Mononuclear cell (primary cell): Measurements from ENCODE around the gene CPA1. TPM values are rescaled to one million over a fixed set of nuclear protein-coding genes. Genes with fewer than 3 reads are reported as not detected.

ENCODE experiments used
- H3K27me3 ChIP-seq: 2 replicates; pipeline ENCODE4 v1.6.0; 2011; ENCODE audit warnings: low read length, control low read depth; ENCODE audit not compliant: insufficient read depth
- H3K4me1 ChIP-seq: 2 replicates; pipeline ENCODE4 v1.5.1; 2011; ENCODE audit warnings: mild to moderate bottlenecking, low read length, control low read depth; ENCODE audit not compliant: insufficient read depth
- H3K4me3 ChIP-seq: 2 replicates; pipeline ENCODE4 v1.5.1; 2011; ENCODE audit warnings: mild to moderate bottlenecking, low read length, moderate library complexity
- H3K9me3 ChIP-seq: 2 replicates; pipeline ENCODE4 v1.5.1; 2011; ENCODE audit warnings: low read depth, mild to moderate bottlenecking, control low read depth, low read length
- total RNA-seq: library from RNA; depleted of rRNA; stranded (reverse); fragments of >200 nt; gene quantifications from one replicate; pipeline ENCODE4 v1.2.3, GENCODE V29; 2012

The CPA1 gene
- not detected for total RNA-seq

DNA sequence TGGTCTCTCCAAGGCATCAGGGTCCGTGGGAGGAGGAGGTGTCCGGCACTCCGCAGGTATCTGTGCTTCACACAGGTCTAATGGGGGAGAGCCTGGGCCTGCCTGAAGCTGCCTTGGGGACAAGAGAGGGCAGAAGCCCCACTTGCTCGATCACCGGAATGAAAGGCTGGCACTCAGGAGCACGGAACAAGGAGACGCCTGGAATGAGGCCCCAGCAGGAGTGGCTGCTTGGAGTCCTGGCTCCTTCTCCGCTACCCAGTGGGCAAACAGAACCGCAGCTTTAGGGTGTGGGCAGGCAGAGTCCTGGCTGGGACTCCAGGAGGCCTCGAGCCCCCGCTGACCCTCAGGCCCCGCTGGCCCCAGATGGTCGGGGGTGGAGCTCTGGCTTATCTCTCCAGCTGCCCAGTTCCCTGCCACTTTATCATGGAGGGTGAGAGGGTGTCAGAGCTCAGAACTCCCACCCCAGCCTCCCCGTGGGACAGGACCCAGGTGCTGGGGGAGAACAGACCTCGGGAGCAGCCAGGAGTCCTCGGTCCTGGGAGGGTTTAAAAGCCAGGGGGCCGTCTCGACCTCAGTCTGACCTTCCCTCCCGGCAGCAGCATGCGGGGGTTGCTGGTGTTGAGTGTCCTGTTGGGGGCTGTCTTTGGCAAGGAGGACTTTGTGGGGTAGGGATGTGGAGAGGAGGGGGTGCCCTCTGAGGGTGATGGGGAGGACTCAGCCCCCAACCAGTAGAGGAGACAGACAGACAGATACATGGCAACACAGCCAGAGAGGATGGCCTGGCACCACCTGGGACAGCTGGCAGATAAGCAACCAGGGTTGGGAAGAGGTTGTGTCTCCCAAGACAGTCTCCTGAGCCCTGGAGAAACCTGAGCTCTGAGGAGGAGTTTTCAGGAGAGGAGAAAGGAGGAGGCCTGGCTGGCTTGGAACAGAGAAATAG, at the start of gene CPA1:
Gene CPA1 (plus strand): TSS at position 574 of the 940 bp plus-strand sequence. CDS start 27 bp downstream, at position 601.
- no peaks in the 10 kb centered on the region for H3K27me3 ChIP-seq

GRCh38 chr7:130332259-130333053, 47.8 kb upstream of the CPA1 start:
- Histone ChIP-seq H3K4me1 (no peaks in the 10 kb centered on the region), H3K4me3 (no peak overlapping the region), H3K9me3 (no peaks in the 10 kb centered on the region), H3K27me3 (no peaks in the 10 kb centered on the region)

More for the DNA sequence above, at the start of gene CPA1:
- H3K4me1 ChIP-seq: peaks cover 8% of the 10 kb centered on the region
- H3K4me3 ChIP-seq: no peak within 1 kb of the TSS
- H3K9me3 ChIP-seq: no peaks in the 10 kb centered on the region

GRCh38 chr7:130333832-130334231, 46.5 kb upstream of the CPA1 start:
- no peaks in the 10 kb centered on the region for H3K27me3 ChIP-seq
- H3K9me3 ChIP-seq: no peaks in the 10 kb centered on the region
- H3K4me3 ChIP-seq: no peak overlapping the region
- no peaks in the 10 kb centered on the region for H3K4me1 ChIP-seq

GRCh38 chr7:130334274-130334673, 46.0 kb upstream of the CPA1 start:
- Histone ChIP-seq H3K27me3 (no peaks in the 10 kb centered on the region), H3K9me3 (no peaks in the 10 kb centered on the region), H3K4me1 (no peaks in the 10 kb centered on the region), H3K4me3 (no peak overlapping the region)

DNA sequence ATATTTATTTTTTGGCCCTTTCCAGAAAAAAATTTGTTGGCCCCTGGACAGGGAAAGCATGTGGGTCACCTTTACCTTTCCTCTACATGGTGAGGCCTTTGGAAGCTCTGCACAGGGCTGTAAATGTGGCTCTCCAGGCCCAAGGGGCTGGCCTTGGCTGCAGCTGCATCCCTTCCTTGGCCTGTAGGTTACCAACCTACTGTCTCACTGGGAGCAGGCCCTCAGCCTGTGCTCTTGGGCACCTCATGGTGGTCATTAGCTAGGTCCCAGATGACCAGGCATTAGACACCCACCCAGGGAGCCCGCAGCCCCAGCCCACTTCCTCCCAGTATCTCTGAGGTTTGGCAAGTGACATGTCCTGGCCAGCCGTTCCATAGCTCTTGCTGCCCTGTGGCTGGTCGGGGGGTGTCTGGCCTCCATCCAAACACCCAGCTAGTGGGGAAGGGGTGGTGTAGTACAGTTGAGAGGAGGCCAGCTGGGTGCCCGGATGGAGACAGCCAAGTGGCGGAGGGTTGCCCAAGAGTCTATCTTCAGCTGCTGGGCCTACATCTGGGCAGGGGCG, 42.8 kb upstream of the CPA1 start:
- Histone ChIP-seq H3K4me1 (no peaks in the 10 kb centered on the region), H3K27me3 (no peaks in the 10 kb centered on the region), H3K4me3 (no peak overlapping the region)

GRCh38 chr7:130338233-130338632, 42.1 kb upstream of the CPA1 start:
- H3K9me3 ChIP-seq: no peaks in the 10 kb centered on the region
- H3K4me1 ChIP-seq: no peaks in the 10 kb centered on the region
- H3K27me3 ChIP-seq: no peaks in the 10 kb centered on the region
- H3K4me3 ChIP-seq: no peak overlapping the region

More for the DNA sequence above, 42.8 kb upstream of the CPA1 start:
- no peaks in the 10 kb centered on the region for H3K9me3 ChIP-seq

GRCh38 chr7:130341882-130342281, 38.4 kb upstream of the CPA1 start:
- H3K4me1 ChIP-seq: no peaks in the 10 kb centered on the region
- H3K9me3 ChIP-seq: no peaks in the 10 kb centered on the region
- H3K27me3 ChIP-seq: no peaks in the 10 kb centered on the region
- H3K4me3 ChIP-seq: no peak overlapping the region

- no peaks in the 10 kb centered on the region for H3K9me3 ChIP-seq
- no peak overlapping the region for H3K4me3 ChIP-seq
- no peaks in the 10 kb centered on the region for H3K4me1 ChIP-seq
- no peaks in the 10 kb centered on the region for H3K27me3 ChIP-seq
Measured at GRCh38 chr7:130342701-130343380, 37.5 kb upstream of the CPA1 start.

DNA sequence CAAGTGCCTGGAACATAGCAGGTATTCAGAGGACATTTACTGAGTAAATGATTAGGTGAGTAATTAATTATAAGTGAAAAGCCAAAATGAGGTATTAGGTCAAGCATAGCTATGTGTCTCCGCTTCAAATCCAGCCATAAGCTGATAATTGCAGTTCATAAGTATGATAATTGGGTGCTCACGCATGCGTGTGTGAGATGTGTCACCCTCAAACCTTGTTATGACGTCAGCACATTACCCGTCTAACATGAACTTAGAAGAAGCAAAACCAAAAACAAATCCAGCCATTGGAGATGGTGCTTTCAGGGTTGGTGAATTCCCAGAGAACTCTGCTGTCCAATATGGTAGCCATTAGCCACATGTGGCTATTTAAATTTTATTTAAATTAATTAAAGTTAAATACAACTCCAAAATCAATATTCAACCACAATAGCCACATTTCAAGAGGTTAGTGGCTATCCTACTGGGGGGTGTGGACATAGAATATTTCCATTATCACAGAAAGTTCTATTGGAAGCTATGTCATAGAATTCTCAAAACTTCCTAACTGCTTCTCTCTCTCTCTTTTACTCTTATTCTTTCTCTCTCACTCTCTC, 35.9 kb upstream of the CPA1 start, which contains the start of gene CPA5:
Gene CPA5 (plus strand): TSS at position 546 of the 596 bp plus-strand sequence. CDS start 1,670 bp downstream, outside the sequence.
- Histone ChIP-seq H3K27me3 (no peaks in the 10 kb centered on the region), H3K9me3 (no peaks in the 10 kb centered on the region), H3K4me1 (no peaks in the 10 kb centered on the region), H3K4me3 (no peak within 1 kb of the TSS)

DNA sequence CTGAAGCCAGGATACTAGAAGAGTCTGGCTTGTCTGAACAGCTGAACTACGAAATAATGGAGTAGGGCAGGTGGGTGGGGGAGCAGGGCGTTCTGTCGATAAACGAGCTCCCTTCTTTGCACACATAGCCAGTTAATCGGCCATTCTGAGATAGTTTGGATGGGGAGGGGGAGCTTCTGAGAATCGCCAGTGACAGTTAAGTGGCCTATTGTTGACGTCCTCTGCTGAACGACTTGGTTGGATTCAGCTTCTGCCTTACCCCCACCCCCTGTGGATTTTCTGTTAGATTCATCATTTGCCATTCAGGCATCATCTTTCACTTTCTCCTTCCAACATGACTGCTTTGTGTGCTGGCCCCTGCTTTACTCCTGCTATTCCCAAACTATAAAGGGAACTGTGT, 35.2 kb upstream of the CPA1 start:
- Histone ChIP-seq H3K9me3 (no peaks in the 10 kb centered on the region), H3K4me3 (no peak overlapping the region), H3K4me1 (no peaks in the 10 kb centered on the region), H3K27me3 (no peaks in the 10 kb centered on the region)

DNA sequence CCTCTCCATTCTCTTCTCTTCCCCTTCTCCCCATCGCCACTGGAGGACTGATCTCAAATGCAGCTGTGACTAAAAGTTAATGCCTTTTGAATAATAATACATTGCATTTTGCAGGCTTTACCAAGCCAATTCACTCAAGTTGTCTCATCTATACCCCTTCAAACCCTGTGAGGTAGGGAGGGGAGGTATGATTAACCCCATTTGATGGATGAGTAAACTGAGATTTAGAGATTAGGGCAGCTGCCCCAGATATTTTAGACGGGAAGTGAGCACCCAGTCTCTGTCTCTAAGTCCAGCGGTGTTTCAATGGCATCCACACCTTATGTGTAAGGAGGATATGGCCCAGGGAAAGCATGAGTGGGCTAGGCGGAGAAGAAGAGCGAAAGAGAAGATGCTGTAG, 34.6 kb upstream of the CPA1 start:
- H3K9me3 ChIP-seq: no peaks in the 10 kb centered on the region
- no peak overlapping the region for H3K4me3 ChIP-seq
- H3K27me3 ChIP-seq: no peaks in the 10 kb centered on the region
- H3K4me1 ChIP-seq: no peaks in the 10 kb centered on the region

DNA sequence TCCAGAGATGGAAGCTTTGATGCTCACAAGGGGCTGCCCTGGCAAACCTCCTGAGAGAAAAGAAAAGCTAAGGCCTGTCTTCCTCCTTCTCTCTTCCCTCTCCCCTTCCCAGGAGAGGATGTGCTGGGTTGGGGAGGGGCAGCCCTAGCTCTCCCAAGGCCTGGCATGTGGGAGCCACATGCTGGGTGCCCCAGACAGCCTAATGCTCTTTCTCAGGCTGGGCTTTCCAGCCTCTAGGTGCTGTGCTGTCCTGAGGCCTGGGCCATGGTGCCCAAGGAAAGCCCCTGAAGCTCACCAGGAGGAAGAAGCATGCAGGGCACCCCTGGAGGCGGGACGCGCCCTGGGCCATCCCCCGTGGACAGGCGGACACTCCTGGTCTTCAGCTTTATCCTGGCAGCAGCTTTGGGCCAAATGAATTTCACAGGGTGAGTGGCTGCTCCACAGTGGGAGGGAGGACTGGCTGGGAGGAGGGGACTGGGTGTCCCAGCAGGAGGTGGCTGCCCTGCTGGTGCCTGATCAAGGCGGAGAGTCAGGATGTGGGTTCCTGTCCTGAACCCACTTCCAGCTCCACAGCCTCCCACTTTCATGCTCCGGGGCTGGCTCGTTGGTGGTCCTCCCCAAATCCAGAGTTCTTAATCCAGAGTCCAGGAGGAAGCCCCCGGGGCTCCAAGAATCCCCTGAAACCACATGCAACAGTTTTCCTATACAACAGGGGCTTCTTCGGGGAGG, 34.0 kb upstream of the CPA1 start:
- Histone ChIP-seq H3K4me3 (no peak overlapping the region), H3K4me1 (no peaks in the 10 kb centered on the region), H3K9me3 (no peaks in the 10 kb centered on the region), H3K27me3 (no peaks in the 10 kb centered on the region)

DNA sequence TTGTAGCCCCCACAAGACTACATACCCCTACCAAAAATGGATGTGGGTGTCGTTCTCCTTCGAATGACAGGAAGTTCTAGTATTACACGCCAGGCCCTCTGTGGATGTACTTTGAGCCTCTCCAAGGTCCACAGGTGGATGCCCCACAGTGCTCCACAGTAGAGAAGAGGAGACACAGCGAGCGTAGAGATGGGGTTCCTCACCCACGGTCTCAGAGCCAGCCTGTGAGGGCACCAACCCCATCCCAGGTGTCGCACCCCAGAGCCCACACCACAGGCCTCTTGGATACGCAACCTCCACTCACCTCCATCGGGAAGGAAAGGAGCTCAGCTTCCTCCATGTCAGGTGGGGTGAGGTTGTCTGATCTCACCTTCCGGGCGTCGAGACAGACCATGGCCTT, 33.4 kb upstream of the CPA1 start:
- Histone ChIP-seq H3K4me3 (no peak overlapping the region), H3K4me1 (no peaks in the 10 kb centered on the region), H3K27me3 (no peaks in the 10 kb centered on the region), H3K9me3 (no peaks in the 10 kb centered on the region)
